ENCODE results near the gene KRTAP3-1.

KRTAP3-1 gene

DNA sequence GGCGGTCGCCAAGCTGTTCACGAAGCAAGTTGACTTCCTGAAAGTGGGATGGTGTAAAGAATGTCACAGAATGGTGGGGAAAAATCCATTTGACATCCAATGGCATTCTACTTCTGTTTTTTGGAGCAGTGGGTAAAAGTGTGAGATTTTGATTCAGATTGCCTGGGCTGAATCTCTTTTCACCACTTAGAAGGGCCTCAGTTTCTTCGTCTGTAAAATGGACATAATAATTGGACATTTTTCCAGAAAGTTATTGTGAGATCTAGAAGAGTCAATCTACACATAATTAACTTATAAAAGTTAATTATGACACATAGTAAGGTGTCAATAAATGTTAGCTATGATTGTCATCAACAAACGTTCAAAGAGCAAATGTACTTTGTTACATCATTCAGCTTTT lies 27.8 kb downstream of the KRTAP3-1 start:
- intact Hi-C loops (cut with DNase I), result no loop called here
- no peak for DNase-seq

DNA sequence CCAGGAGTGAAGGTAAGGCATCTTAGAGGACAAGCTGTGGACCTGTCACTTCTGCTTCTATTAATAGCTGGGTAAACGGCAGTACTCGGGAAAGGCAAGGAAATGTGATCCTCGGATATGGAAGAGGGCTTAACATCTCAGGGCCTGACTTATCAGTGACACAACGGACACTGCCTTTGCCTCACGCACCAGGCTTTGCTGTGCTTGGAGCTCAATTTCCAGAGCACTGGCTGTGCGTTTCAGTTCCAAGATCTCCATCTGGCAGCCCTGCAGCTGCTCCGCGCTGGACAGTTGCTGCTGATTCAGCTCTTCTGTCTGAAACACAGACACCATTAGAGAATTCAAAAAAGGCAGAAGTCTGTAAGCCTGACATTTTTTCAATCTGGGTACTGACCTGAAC lies 28.3 kb downstream of the KRTAP3-1 start:
- intact Hi-C loops (cut with DNase I), result no loop called here
- peak in 8 of 10 donors; percentile 11 to 92 (median 25) for DNase-seq

DNA sequence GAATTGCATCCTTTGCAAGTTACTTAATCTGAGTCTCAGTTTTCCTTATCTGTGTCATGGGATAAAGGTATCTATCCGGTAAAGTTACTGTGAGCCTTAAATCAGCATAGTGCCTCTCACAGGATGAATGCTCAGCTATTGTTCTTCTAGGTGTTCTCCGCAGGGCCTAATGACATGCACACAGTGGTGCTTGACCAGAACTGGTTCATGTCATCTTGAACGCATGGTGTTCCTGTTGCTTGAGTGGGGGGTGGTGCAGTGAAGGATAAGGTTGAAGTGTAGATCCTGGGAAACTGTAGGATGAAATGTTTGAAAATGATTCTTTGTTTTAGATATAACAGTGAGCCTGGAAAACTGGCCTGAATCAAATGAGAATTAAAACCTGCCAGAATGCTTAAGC lies 28.8 kb downstream of the KRTAP3-1 start:
- intact Hi-C loops (cut with DNase I), result no loop called here
- no peak for DNase-seq

DNA sequence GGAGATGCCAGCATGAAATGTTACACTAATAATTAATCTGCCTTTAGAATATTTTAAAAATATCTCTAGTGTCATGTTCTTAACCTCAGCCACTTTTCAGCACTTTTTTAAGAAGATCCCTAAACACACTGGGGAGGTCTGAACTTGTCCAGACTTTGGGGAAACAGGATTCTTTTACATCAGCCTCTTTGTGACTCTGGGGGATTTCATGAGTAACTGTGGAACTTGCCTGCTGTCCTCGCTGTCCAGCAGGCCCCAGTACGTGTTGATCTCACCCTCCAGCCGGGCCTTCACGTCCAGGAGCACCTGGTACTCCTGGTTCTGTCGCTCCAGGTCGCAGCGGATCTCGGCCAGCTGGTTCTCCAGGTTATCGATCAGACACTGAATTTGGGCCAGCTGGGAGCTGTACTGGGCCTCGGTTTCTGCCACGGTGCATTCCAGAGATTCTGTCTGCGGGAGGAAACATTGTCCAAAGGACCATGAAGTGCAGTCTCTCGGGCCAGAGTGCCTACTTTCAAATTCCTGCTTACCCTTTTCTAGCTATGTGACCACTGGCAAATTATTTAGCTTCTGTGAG lies 30.3 kb downstream of the KRTAP3-1 start:
- peak in 1 of 10 donors; percentile 50 for DNase-seq

DNA sequence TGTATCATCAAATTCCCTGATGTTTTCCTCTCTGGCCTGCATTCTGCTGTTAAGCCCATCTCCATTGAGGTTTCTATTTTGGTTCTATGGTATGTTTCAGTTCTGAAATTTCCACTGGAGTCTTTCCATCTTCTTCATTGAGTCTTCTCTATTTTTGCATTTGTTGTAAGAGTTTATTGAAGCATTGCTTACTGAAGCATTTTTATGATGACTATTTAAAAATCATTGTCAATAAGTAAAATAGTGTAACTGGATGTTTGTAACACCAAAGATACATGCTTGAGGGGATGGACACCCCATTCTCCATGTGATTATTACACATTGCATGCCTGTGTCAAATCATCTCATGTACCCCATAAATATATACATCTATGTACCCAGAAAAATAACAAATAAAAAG lies 33.4 kb downstream of the KRTAP3-1 start:
- intact Hi-C loops (cut with DNase I), result no loop called here
- no peak for DNase-seq

More for the DNA sequence above, 30.3 kb downstream of the KRTAP3-1 start:
- intact Hi-C loops (cut with DNase I), result no loop called here

DNA sequence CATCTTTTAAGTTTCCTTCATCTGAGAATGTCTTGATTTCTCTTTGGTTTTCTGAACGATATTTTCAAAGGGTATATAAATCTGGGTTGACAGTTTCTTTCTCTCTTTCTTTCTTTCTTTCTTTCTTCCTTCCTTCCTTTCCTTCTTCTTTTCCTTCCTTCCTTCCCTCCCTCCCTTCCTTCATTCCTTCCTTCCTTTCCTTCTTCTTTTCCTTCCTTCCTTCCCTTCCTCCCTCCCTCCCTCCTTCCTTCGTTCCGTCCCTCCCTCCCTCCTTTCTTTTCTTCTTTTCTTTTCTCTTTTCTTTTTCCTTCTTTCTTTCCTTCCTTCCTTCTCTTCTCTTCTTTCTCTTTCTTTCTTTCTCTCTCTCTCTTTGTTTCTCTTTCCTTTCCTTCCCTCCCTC lies 34.6 kb downstream of the KRTAP3-1 start:
- intact Hi-C loops (cut with DNase I), result no loop called here
- DNase-seq, result no peak

DNA sequence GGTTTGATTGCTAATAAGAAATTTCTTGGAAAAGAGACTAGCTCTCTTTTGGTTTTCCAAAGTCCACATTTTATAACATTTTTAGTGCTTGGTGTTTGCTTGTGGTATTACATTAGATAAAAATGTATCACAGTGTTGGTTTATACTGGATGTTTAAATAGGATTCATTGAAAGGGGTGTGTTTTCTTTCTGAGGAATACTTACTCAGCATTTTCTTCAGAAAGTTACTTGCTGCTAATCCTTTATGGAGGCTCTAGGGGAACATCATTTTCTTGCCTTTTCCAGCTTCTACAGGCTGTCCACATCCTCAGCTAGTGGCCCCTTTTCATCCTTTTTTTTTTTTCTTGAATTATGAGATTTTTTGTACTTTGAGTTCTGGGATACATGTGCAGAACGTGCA lies 41.3 kb downstream of the KRTAP3-1 start:
- no peak for DNase-seq

DNA sequence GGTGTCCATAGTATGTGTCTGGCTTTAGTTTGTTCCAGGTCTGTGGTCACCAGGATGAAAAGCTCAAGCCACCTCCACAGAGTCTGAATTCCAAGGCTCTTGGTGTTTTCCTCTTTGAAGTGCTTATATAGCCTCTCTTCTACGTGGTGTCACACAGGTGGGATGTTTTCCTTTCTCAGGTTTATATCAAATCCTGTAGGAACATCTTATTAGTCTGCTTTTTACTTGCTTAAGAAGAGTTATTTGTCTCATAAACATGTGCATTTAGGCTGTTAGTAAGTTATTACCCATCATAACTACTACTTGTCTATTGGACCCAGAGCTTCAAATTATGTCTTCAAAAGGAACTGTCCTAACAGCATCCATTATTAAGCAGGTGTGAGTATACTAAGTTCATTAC lies 42.1 kb downstream of the KRTAP3-1 start, which contains the start of gene KRT39:
Gene KRT39 (minus strand): TSS at position 101 of the 400 bp plus-strand sequence. CDS start 92 bp downstream, at position 9.
- intact Hi-C loops (cut with DNase I), result no loop called here
- DNase-seq, result no peak

More for the DNA sequence above, 41.3 kb downstream of the KRTAP3-1 start:
- intact Hi-C loops (cut with DNase I), result no loop called here

DNA sequence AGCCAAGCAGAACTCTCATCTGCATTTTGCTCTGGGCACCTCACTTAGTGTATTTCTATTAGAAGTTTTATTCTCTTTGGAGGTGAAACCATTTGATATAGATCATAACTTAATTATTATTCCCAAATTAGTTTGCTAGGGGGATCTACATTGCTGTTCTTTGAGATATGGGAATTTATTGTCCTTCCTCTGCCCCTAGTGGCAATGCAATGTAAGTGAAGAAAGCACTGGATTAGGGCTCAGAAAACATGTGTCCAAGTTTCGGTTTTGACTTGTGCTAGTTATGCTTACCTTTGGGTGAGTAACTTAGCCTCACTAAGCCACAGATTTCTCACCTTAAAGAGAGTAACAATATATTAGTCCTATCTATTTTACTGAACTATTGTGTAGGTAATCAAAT lies 45.1 kb downstream of the KRTAP3-1 start:
- DNase-seq, result no peak
- intact Hi-C loops (cut with DNase I), result no loop called here

DNA sequence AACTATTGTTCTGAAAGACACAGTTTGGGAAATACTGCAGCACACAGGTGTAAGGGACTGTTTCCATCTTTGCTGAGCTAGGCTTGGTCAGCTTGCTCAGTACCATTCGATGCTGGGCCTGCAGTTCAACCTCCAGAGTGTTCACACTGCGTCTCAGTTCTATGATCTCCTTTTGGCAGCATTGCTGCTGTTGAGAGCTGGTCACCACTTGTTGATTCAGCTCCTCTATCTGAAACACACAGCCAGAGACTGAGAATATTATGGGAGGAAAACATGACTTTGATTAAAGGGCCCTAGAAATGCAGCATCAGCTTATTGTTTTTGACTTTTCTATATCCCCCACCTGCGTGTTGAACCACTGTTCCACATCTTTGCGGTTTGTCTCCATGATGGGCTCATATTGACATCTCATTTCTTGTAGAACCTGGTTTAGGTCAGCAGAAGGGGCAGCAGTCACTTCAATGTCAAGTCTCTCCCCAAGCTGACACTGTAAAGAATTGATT lies 46.8 kb downstream of the KRTAP3-1 start:
- intact Hi-C loops (cut with DNase I), result no loop called here
- DNase-seq, result no peak

DNA sequence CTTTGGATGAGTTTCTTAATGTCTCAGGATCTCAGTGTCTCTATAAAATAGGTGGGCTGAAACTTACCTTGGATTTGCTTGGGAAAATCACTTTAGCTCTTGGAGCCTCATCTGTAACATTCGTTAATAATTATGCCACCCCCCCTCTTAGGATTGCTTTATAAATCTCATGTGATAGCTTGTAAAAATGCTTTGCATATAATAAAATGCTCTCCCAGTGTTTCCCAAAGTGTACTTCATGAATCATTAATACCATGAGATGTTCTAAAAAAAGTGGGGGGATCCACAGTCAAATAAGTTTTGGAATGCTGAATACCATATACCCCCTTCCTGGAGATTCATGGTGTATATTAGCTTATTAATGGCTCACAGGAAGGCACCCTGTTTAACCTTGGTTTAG lies 47.3 kb downstream of the KRTAP3-1 start:
- intact Hi-C loops (cut with DNase I), result no loop called here
- DNase-seq, result no peak

DNA sequence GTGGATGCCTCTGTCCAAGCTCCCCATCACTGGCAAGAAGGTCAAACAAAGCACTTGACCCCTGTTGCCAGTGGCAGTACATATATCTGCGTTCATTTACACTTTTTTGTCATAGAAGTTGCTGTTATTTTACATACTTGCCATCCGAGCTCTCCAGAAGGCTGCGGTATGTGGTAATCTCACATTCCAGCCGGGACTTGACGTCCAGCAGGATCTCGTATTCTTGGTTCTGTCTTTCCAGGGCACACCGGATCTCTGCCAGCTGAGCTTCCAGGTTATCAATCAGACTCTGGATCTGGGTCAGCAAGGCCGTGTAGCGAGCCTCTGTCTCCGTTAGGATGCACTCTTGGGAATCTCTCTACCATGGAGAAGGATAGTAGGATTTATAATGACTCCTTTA lies 48.8 kb downstream of the KRTAP3-1 start:
- intact Hi-C loops (cut with DNase I), result no loop called here
- no peak for DNase-seq
